MCF 10A (cell line): ENCODE measurements around the gene KCNH3. TPM values are rescaled to one million over a fixed set of nuclear protein-coding genes. Genes with fewer than 3 reads are reported as not detected.
A peak's percentile ranks its signal among the peaks of the same experiment; 100 is the strongest.
"Not testable (repeated sequence)": the region's sequence is repeated elsewhere in the genome, so short reads cannot be mapped to it uniquely, and the experiment has no call there.

Experiments used
- BruUV-seq: library from RNA; stranded (reverse); fragments of 400-500 nt; replicated peaks from 2 replicates; lab custom pipeline; 2021; lab: Mats Ljungman, UMichigan
- CTCF ChIA-PET: fragments of 300-600 bp; sonication (Branson Sonifier 250); formaldehyde crosslinking; extraction: SDS; loops from one replicate; lab custom pipeline; 2021; ENCODE audit warnings: antibody characterized with exemption, inconsistent platforms; lab: Yijun Ruan, JAX
- POLR2A ChIA-PET: fragments of 300-600, 350-650 bp; sonication (Branson Sonifier 250); formaldehyde crosslinking; extraction: SDS; loops from one replicate; lab custom pipeline; 2020; ENCODE audit warnings: antibody characterized with exemption, inconsistent platforms; lab: Yijun Ruan, JAX
- DNase-seq: peaks from one replicate; pipeline ENCODE4 v3.0.0-alpha.2; 2018; ENCODE audit not compliant: unreplicated experiment
- H3K27ac Mint-ChIP-seq: one replicate; pipeline ENCODE4 v1.8.0; 2022; ENCODE audit warnings: mild to moderate bottlenecking, low read depth, mixed read lengths; ENCODE audit not compliant: unreplicated experiment
- H3K27me3 Mint-ChIP-seq: one replicate; pipeline ENCODE4 v1.8.0; 2022; ENCODE audit warnings: mixed read lengths; ENCODE audit not compliant: insufficient read depth, unreplicated experiment
- H3K36me3 Mint-ChIP-seq: one replicate; pipeline ENCODE4 v1.8.0; 2022; ENCODE audit warnings: mild to moderate bottlenecking, moderate library complexity, mixed read lengths; ENCODE audit not compliant: insufficient read depth, unreplicated experiment
- H3K4me1 Mint-ChIP-seq: one replicate; pipeline ENCODE4 v1.8.0; 2022; ENCODE audit warnings: mixed read lengths; ENCODE audit not compliant: insufficient read depth, unreplicated experiment
- H3K4me3 Mint-ChIP-seq: one replicate; pipeline ENCODE4 v1.8.0; 2022; ENCODE audit warnings: mild to moderate bottlenecking, moderate library complexity, mixed read lengths; ENCODE audit not compliant: unreplicated experiment
- H3K9me3 Mint-ChIP-seq: one replicate; pipeline ENCODE4 v1.8.0; 2022; ENCODE audit warnings: mixed read lengths; ENCODE audit not compliant: unreplicated experiment
- CTCF ChIP-seq: fragments of 200-600 bp; IDR thresholded peaks from one replicate; pipeline ENCODE4 v1.8.0; 2022; ENCODE audit warnings: antibody characterized with exemption, mild to moderate bottlenecking; ENCODE audit not compliant: unreplicated experiment
- intact Hi-C: fragments of 100-400 bp; cut with micrococcal nuclease; formaldehyde crosslinking; loops from 2 replicates; pipeline ENCODE4 v1.14.1; 2022
- total RNA-seq: library from RNA; stranded (reverse); gene quantifications from 2 replicates; pipeline ENCODE4 v1.2.3, GENCODE V29; 2022

KCNH3 gene
- total RNA-seq, 1 experiment from 2014 or later = not detected

GRCh38 chr12:49502590-49502989 is 36.2 kb upstream of the KCNH3 start:
- CTCF ChIA-PET = interaction anchor here (3.6 kb wide), 1 partner anchor 11 kb away, joined by 23 read pairs; no protein-coding TSS in a partner anchor
- Mint-ChIP-seq H3K36me3 (peaks cover 3% of the 10 kb centered on the region), H3K27ac (no peak overlapping the region), H3K4me3 (no peak overlapping the region), H3K9me3 (no peaks in the 10 kb centered on the region), H3K27me3 (no peaks in the 10 kb centered on the region), H3K4me1 (peaks cover 15% of the 10 kb centered on the region)
- DNase-seq = no peak
- intact Hi-C loops = no loop called here
- no TSS peak for BruUV-seq
- TF ChIP-seq CTCF = no peak
- POLR2A ChIA-PET = interaction anchor here (4.1 kb wide), 1 partner anchor 136 kb away, joined by 32 read pairs; the partner anchor contains the start of gene SPATS2

DNA sequence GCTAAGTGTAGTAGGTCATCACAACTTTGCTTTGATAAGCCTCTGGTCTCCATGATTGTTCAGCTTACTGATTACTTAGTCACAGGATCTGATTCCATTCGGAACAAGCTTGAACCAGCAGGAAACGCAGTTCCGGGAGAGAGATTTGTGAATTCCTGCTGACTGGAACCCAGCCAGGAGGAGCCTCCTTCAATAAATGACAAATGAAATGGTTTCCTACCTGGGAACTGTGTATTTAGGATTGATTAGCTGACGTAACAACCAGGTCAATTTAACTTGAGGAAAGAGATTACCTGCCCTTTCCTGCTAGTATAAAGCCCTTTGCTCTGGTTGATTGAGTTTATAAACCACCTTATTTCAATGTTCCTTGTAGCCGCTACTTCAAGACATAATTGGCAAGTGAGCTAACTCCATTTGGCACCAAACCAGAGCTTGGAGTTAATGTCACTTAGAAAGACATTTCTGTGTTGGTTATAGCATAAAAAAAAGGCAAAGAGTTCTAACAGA is 35.1 kb upstream of the KCNH3 start:
- DNase-seq = peak; percentile 69

DNA sequence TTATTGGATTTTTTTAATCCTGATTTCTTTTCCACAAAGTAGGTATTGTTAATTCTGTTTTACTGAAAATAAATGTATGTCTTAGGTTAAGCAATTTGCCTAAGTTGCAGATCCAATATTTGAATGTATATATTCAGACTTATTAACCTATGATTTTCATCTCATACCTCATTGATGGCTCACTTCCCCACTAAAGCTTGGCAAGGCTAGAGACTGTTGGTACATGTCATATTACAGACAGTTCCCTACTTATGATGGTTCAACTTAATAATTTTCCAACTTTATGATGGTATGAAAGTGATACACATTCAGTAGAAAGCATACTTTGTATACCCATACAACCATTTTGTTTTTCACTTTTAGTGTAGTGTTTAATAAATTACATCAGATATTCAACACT is 33.2 kb upstream of the KCNH3 start:
- CTCF ChIA-PET = interaction anchor here (1.2 to 14.9 kb wide), 3 partner anchors 148 to 217 kb away, joined by 3 to 288 read pairs (median 3); no protein-coding TSS in a partner anchor
- no peaks in the 10 kb centered on the region for H3K9me3 Mint-ChIP-seq
- POLR2A ChIA-PET = interaction anchor here (1.0 to 4.1 kb wide), 4 partner anchors 13 to 139 kb away, joined by 3 to 32 read pairs (median 6); partner anchors contain the start of gene SPATS2
- peak overlapping the region; percentile 44 for H3K27ac Mint-ChIP-seq
- TF ChIP-seq CTCF = no peak
- BruUV-seq = no TSS peak
- DNase-seq = no peak
- H3K27me3 Mint-ChIP-seq = no peaks in the 10 kb centered on the region
- H3K36me3 Mint-ChIP-seq = no peaks in the 10 kb centered on the region
- intact Hi-C loops = no loop called here
- H3K4me1 Mint-ChIP-seq = peaks cover 15% of the 10 kb centered on the region
- no peak overlapping the region for H3K4me3 Mint-ChIP-seq

More for the DNA sequence above, 35.1 kb upstream of the KCNH3 start:
- ChIA-PET POLR2A (interaction anchor here (0.7 to 4.1 kb wide), 8 partner anchors 9 to 1261 kb away, joined by 3 to 32 read pairs (median 4); partner anchors contain the start of genes SPATS2 and TROAP), CTCF (interaction anchor here (0.5 to 14.9 kb wide), 6 partner anchors 10 to 215 kb away, joined by 3 to 288 read pairs (median 6); no protein-coding TSS in a partner anchor)
- Mint-ChIP-seq H3K4me1 (peaks cover 15% of the 10 kb centered on the region), H3K36me3 (no peaks in the 10 kb centered on the region), H3K27ac (peak overlapping the region; percentile 54), H3K27me3 (no peaks in the 10 kb centered on the region), H3K9me3 (no peaks in the 10 kb centered on the region), H3K4me3 (peak overlapping the region; percentile 40)
- intact Hi-C loops = no loop called here
- no TSS peak for BruUV-seq
- no peak for TF ChIP-seq CTCF

- Mint-ChIP-seq H3K9me3 (no peaks in the 10 kb centered on the region), H3K36me3 (no peaks in the 10 kb centered on the region), H3K4me1 (peaks cover 15% of the 10 kb centered on the region), H3K4me3 (peak overlapping the region; percentile 30), H3K27ac (peak overlapping the region; percentile 44), H3K27me3 (no peaks in the 10 kb centered on the region)
- intact Hi-C loops = no loop called here
- ChIA-PET CTCF (interaction anchor here (0.6 to 14.9 kb wide), 3 partner anchors 149 to 218 kb away, joined by 3 to 288 read pairs (median 9); no protein-coding TSS in a partner anchor), POLR2A (interaction anchor here (0.6 to 1.0 kb wide), 2 partner anchors 123 to 148 kb away, joined by 3 to 4 read pairs; no protein-coding TSS in a partner anchor)
- no TSS peak for BruUV-seq
- peak; percentile 44 for DNase-seq
- TF ChIP-seq CTCF = no peak
Observed at GRCh38 chr12:49507139-49507538, 31.7 kb upstream of the KCNH3 start.

- H3K27ac Mint-ChIP-seq, DNase-seq, intact Hi-C loops, BruUV-seq, H3K27me3 Mint-ChIP-seq, H3K9me3 Mint-ChIP-seq, H3K36me3 Mint-ChIP-seq, H3K4me3 Mint-ChIP-seq: not testable (repeated sequence)
- ChIA-PET CTCF (interaction anchor here (0.6 to 14.9 kb wide), 5 partner anchors 152 to 233 kb away, joined by 3 to 288 read pairs (median 9); partner anchors contain the start of gene DNAJC22), POLR2A (interaction anchor here (0.6 to 2.1 kb wide), 4 partner anchors 105 to 320 kb away, joined by 3 to 8 read pairs (median 4); partner anchors contain the start of gene SPATS2)
- H3K4me1 Mint-ChIP-seq = peaks cover 15% of the 10 kb centered on the region
Observed at GRCh38 chr12:49509681-49510080, 29.1 kb upstream of the KCNH3 start.
